K562 (cell line): ENCODE measurements around the gene ADPRM. TPM values are rescaled to one million over a fixed set of nuclear protein-coding genes. Genes with fewer than 3 reads are reported as not detected.

Experiments
- ATAC-seq: fragments of 200-7000 bp; cut with Tn5 transposase; 3 replicates; pipeline ENCODE4 v1.9.1; 2020; ENCODE audit warnings: moderate library complexity
- BruUV-seq: library from RNA; stranded (reverse); fragments of 400-500 nt; replicated peaks from 2 replicates; lab custom pipeline; 2021; lab: Mats Ljungman, UMichigan
- CTCF ChIA-PET: fragments of 300-600 bp; formaldehyde crosslinking; extraction: SDS; loops from one replicate; lab custom pipeline; 2021; ENCODE audit warnings: low intra/inter-chr PET ratio; lab: Yijun Ruan, JAX
- POLR2A ChIA-PET: fragments of 300-600, 350-650 bp; sonication (Branson Sonifier 250); formaldehyde crosslinking; extraction: SDS; loops from one replicate; lab custom pipeline; 2021; ENCODE audit warnings: antibody characterized with exemption, inconsistent platforms; lab: Yijun Ruan, JAX
- DNase-seq, 4 experiments: peaks; one replicate each; pipeline versions ENCODE4 v3.0.0 to v3.0.0-alpha.2; 2011 to 2018; ENCODE audit warnings: low spot score in 3 of 4, mixed read lengths in 3 of 4; ENCODE audit errors: extremely low read depth in 1 of 4
- FAIRE-seq: peaks from 2 replicates; lab custom pipeline; 2011; peaks lifted over from hg19 to GRCh38; lab: Jason Lieb, UNC
- H2AFZ ChIP-seq: 2 replicates; pipeline ENCODE4 v1.6.0; 2011; ENCODE audit warnings: low read depth, low read length, control low read depth, inconsistent platforms
- H3K27ac ChIP-seq: fragments of 200-600 bp; 3 replicates; pipeline ENCODE4 v1.8.0; 2011; ENCODE audit warnings: low read depth, mild to moderate bottlenecking, control low read depth, inconsistent platforms, low read length, moderate library complexity, mixed read lengths; ENCODE audit errors: extremely low read depth
- H3K27me3 ChIP-seq, 2 experiments: fragments of 300-600 bp in 1 of 2; 2 replicates in 1 of 2; 3 replicates in 1 of 2; pipeline versions ENCODE4 v1.6.0 to v1.8.0; 2011; ENCODE audit warnings: inconsistent platforms in 2 of 2, low read length in 2 of 2, mild to moderate bottlenecking in 1 of 2, mixed read lengths in 1 of 2, moderate library complexity in 1 of 2; ENCODE audit not compliant: control insufficient read depth in 2 of 2, insufficient read depth in 2 of 2
- H3K36me3 ChIP-seq: fragments of 300-600 bp; 3 replicates; pipeline ENCODE4 v1.8.0; 2011; ENCODE audit warnings: mild to moderate bottlenecking, low read length, inconsistent platforms; ENCODE audit not compliant: control insufficient read depth, insufficient read depth
- H3K4me1 ChIP-seq, 2 experiments: fragments of 200-600 bp in 1 of 2; replicated peaks in 1 of 2; 2 replicates in 1 of 2; 3 replicates in 1 of 2; pipeline versions ENCODE4 v1.5.1 to v1.8.0; 2011; ENCODE audit warnings: inconsistent platforms in 2 of 2, low read length in 2 of 2, mild to moderate bottlenecking in 1 of 2, mixed read lengths in 1 of 2, moderate library complexity in 1 of 2; ENCODE audit not compliant: control insufficient read depth in 2 of 2, insufficient read depth in 2 of 2
- H3K4me2 ChIP-seq: 2 replicates; pipeline ENCODE4 v1.6.1; 2011; ENCODE audit warnings: low read length, control low read depth, inconsistent platforms, mixed read lengths; ENCODE audit not compliant: insufficient read depth
- H3K4me3 ChIP-seq: fragments of 200-600 bp; sonication (generic), shearing (Covaris generic); 2 replicates; pipeline ENCODE4 v1.5.1; 2016; ENCODE audit warnings: control low read depth, inconsistent platforms
- H3K79me2 ChIP-seq: fragments of 200-600 bp; 3 replicates; pipeline ENCODE4 v1.8.0; 2011; ENCODE audit warnings: low read length, inconsistent platforms; ENCODE audit not compliant: control insufficient read depth, insufficient read depth
- H3K9ac ChIP-seq, 2 experiments: 2 replicates each; pipeline versions ENCODE4 v1.6.0 to v1.6.1; 2011; ENCODE audit warnings: low read depth in 2 of 2, low read length in 2 of 2, control low read depth in 1 of 2, inconsistent platforms in 1 of 2, mild to moderate bottlenecking in 1 of 2, mixed read lengths in 1 of 2; ENCODE audit not compliant: insufficient read depth in 1 of 2
- H3K9me1 ChIP-seq: one replicate; pipeline ENCODE4 v1.6.0; 2011; ENCODE audit warnings: inconsistent platforms, mild to moderate bottlenecking, low read length, moderate library complexity; ENCODE audit not compliant: control insufficient read depth, insufficient read depth
- H3K9me3 ChIP-seq: replicated peaks from 2 replicates; pipeline ENCODE4 v1.5.1; 2011; ENCODE audit warnings: low read depth, low read length, inconsistent platforms; ENCODE audit not compliant: control insufficient read depth, insufficient read depth
- H4K20me1 ChIP-seq: replicated peaks from 2 replicates; pipeline ENCODE4 v1.6.1; 2011; ENCODE audit warnings: low read length, inconsistent platforms, mixed read lengths; ENCODE audit not compliant: control insufficient read depth, insufficient read depth
- ARNT ChIP-seq, 2 experiments: fragments of 450-650 bp; IDR thresholded peaks; 2 replicates each; pipeline ENCODE4 v1.6.1; 2016; ENCODE audit warnings: mild to moderate bottlenecking in 1 of 2
- ASH1L ChIP-seq: fragments of 450-650 bp; IDR thresholded peaks from 2 replicates; pipeline ENCODE4 v1.6.1; 2018; ENCODE audit warnings: borderline replicate concordance, mild to moderate bottlenecking, low read depth; ENCODE audit not compliant: partially characterized antibody
- ATF1 ChIP-seq, 2 experiments: fragments of 450-650 bp in 1 of 2; IDR thresholded peaks; 2 replicates each; pipeline ENCODE4 v1.6.1; 2016; ENCODE audit warnings: missing compliant biosample characterization in 1 of 2, missing genetic modification characterization in 1 of 2
- BRF2 ChIP-seq: IDR thresholded peaks from 3 replicates; pipeline ENCODE4 v1.6.1; 2011; ENCODE audit warnings: borderline replicate concordance, mild to moderate bottlenecking; ENCODE audit not compliant: insufficient read length, insufficient read depth
- CBFA2T3 ChIP-seq: fragments of 450-650 bp; IDR thresholded peaks from 2 replicates; pipeline ENCODE4 v1.6.1; 2017
- CBX1 ChIP-seq: sonication (generic); IDR thresholded peaks from 2 replicates; pipeline ENCODE4 v1.6.1; 2016; ENCODE audit warnings: antibody characterized with exemption, low read depth, mild to moderate bottlenecking
- CHCHD3 ChIP-seq: fragments of 250-450 bp; sonication (Bioruptor Pico); IDR thresholded peaks from 2 replicates; pipeline ENCODE4 v2.1.2; 2022; ENCODE audit warnings: mild to moderate bottlenecking
- E2F3 ChIP-seq: fragments of 250-450 bp; sonication (Bioruptor Pico); IDR thresholded peaks from 2 replicates; pipeline ENCODE4 v1.4.0; 2020; ENCODE audit warnings: mild to moderate bottlenecking
- E4F1 ChIP-seq: fragments of 250-450 bp; sonication (Bioruptor Pico); IDR thresholded peaks from 2 replicates; pipeline ENCODE4 v1.5.0; 2021; ENCODE audit warnings: mild to moderate bottlenecking, borderline replicate concordance
- ELF2 ChIP-seq: fragments of 250-450 bp; sonication (Bioruptor Pico); IDR thresholded peaks from 2 replicates; pipeline ENCODE4 v1.5.0; 2021; ENCODE audit warnings: mild to moderate bottlenecking
- MED1 ChIP-seq: sonication (generic); formaldehyde crosslinking; IDR thresholded peaks from 2 replicates; pipeline ENCODE4 v1.8.1; 2023; ENCODE audit warnings: missing genetic modification reagents, borderline replicate concordance
- SMAD3 ChIP-seq: fragments of 450-650 bp; formaldehyde crosslinking; conservative IDR thresholded peaks from 2 replicates; pipeline ENCODE4 v1.4.0; 2020; ENCODE audit warnings: mild to moderate bottlenecking
- SRSF9 ChIP-seq: fragments of 200-400 bp; formaldehyde crosslinking; IDR thresholded peaks from 2 replicates; pipeline ENCODE4 v1.6.1; 2017; ENCODE audit warnings: low read depth, low read length, borderline replicate concordance
- TCF3 ChIP-seq: sonication (generic); formaldehyde crosslinking; IDR thresholded peaks from 2 replicates; pipeline ENCODE4 v1.4.0; 2020; ENCODE audit warnings: mild to moderate bottlenecking, missing genetic modification reagents
- TEAD4 ChIP-seq, 2 experiments: sonication (generic) in 1 of 2; formaldehyde crosslinking in 1 of 2; IDR thresholded peaks; 2 replicates each; pipeline versions ENCODE4 v1.6.1 to v1.8.0; 2012 to 2022; ENCODE audit warnings: borderline replicate concordance in 1 of 2, inconsistent platforms in 1 of 2, low read length in 1 of 2, mild to moderate bottlenecking in 1 of 2, missing genetic modification reagents in 1 of 2
- TRIM24 ChIP-seq, 2 experiments: fragments of 450-650 bp; IDR thresholded peaks; 2 replicates each; pipeline ENCODE4 v1.6.1; 2016
- ZBTB17 ChIP-seq: fragments of 450-650 bp; formaldehyde crosslinking; IDR thresholded peaks from 2 replicates; pipeline ENCODE4 v1.4.0; 2020; ENCODE audit warnings: mild to moderate bottlenecking
- ZC3H11A ChIP-seq: IDR thresholded peaks from 2 replicates; pipeline ENCODE4 v1.6.1; 2012; ENCODE audit warnings: low read depth, low read length, improper control_type of control experiment
- ZNF431 ChIP-seq: sonication (generic); formaldehyde crosslinking; IDR thresholded peaks from 2 replicates; pipeline ENCODE4 v1.8.0; 2022; ENCODE audit warnings: mild to moderate bottlenecking, missing genetic modification reagents
- WGBS: fragments of 100-300 bp; shearing (Covaris generic); methylation state at CpG from one replicate; pipeline ENCODE4 v1.1.6; 2016; ENCODE audit warnings: low coverage, mixed read lengths; ENCODE audit not compliant: insufficient coverage; ENCODE audit errors: missing lambda C conversion rate; 5-methylcytosine and 5-hydroxymethylcytosine counted together
- in situ Hi-C: fragments of 300-500 bp; cut with MboI; formaldehyde crosslinking; loops from 4 replicates; pipeline ENCODE4 v1.15.0; 2018; ENCODE audit warnings: inconsistent platforms, mixed read lengths
- intact Hi-C: fragments of 100-400 bp; cut with micrococcal nuclease; formaldehyde crosslinking; loops from 2 replicates; pipeline ENCODE4 v1.14.2; 2022
- polyA plus RNA-seq, 8 experiments: library from polyadenylated mRNA; depleted of rRNA in 4 of 8; stranded (reverse) in 5 of 8; unstranded in 3 of 8; fragments of >200 nt; fragmentation: Nextera tagmentation in 2 of 8; fragmentation: Illumina TruSeq in 1 of 8; extraction: Ambion mirVana in 2 of 8; extraction: Trizol in 1 of 8; gene quantifications; 2 replicates each; pipeline versions ENCODE4 v1.2.1 to v1.2.3, GENCODE V29; 2011 to 2014; ENCODE audit warnings: inconsistent platforms in 1 of 8, missing spikeins in 1 of 8
- total RNA-seq, 7 experiments: library from RNA; depleted of rRNA in 6 of 7; stranded (reverse); fragments of >200 nt in 6 of 7; fragmentation: Illumina TruSeq in 2 of 7; extraction: Trizol in 2 of 7; gene quantifications; 2 replicates each; pipeline versions ENCODE4 v1.2.1 to v1.2.3, GENCODE V29; 2011 to 2021; ENCODE audit warnings: low replicate concordance in 1 of 7
- TF ChIP-seq, protein P1 (sequence below): sonication (generic); formaldehyde crosslinking; IDR thresholded peaks from 2 replicates; pipeline ENCODE4 v1.8.0; 2023; ENCODE audit warnings: mild to moderate bottlenecking, missing genetic modification reagents

The ADPRM gene
- total and polyA plus RNA-seq, 9 of the 15 experiments (the other 6 are each of a cell fraction or from before 2014, with no cell fraction given): 4.7 to 17.6 (median 6.2) TPM

DNA sequence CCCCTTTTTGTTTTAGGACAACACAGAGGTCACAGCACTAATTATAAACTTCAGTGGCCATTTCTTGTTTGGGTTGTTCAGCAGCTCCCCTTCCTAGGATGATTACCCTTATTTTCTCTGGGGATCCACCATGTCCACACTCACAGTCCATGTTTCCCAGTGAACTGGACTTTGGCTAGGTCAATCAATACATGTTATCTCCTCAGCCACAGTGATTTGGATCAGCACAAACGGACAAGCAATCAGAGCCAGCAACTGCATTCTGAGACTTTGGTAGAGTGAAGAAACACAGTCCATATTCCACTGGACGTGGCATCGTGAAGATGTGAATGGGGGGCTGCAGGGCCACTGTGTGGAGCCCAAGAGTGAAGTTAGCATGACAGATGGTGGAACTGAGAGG is 27.9 kb downstream of the ADPRM start:
- H4K20me1 ChIP-seq: no peaks in the 10 kb centered on the region
- no peaks in the 10 kb centered on the region for H3K9me3 ChIP-seq
- ChIA-PET CTCF (no interaction called here), POLR2A (no interaction called here)
- ATAC-seq (no peak), FAIRE-seq (no peak), DNase-seq (no peak)
- no peak overlapping the region for H3K4me3 ChIP-seq
- no peak overlapping the region for H3K27ac ChIP-seq
- no peaks in the 10 kb centered on the region for H3K36me3 ChIP-seq
- H3K79me2 ChIP-seq: no peaks in the 10 kb centered on the region
- 0% methylated on average over 3 of the region's 3 CpGs for WGBS
- in situ Hi-C loops (no loop called here), intact Hi-C loops (no loop called here)
- H3K4me2 ChIP-seq: no peak overlapping the region
- H3K27me3 ChIP-seq: no peaks in the 10 kb centered on the region
- 0 out of 5 replicates have a peak, but pooled peaks cover 0 to 3% of the 10 kb centered on the region in 2 experiments for H3K4me1 ChIP-seq
- no peaks in the 10 kb centered on the region for H3K9me1 ChIP-seq
- no peak overlapping the region for H2AFZ ChIP-seq
- BruUV-seq: no TSS peak
- TF ChIP-seq ZNF431 (CRISPR knock-in tag): no peak
- no peak for TF ChIP-seq SMAD3 (CRISPR knock-in tag)
- no peak for TF ChIP-seq ASH1L
- no peak for TF ChIP-seq ARNT (IDR thresholded peaks at IDR 0.05)
- no peak for TF ChIP-seq CBX1
- TF ChIP-seq ATF1 (CRISPR knock-in tag; IDR thresholded peaks at IDR 0.05): no peak
- no peak for TF ChIP-seq ATF1 (tag; IDR thresholded peaks at IDR 0.05)
- TF ChIP-seq, protein P1, sequence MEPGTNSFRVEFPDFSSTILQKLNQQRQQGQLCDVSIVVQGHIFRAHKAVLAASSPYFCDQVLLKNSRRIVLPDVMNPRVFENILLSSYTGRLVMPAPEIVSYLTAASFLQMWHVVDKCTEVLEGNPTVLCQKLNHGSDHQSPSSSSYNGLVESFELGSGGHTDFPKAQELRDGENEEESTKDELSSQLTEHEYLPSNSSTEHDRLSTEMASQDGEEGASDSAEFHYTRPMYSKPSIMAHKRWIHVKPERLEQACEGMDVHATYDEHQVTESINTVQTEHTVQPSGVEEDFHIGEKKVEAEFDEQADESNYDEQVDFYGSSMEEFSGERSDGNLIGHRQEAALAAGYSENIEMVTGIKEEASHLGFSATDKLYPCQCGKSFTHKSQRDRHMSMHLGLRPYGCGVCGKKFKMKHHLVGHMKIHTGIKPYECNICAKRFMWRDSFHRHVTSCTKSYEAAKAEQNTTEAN (CRISPR knock-in tag): no peak
- no peak for TF ChIP-seq ELF2 (CRISPR knock-in tag)
- TF ChIP-seq TEAD4 (IDR thresholded peaks at IDR 0.05; ENCODE audit: low read length): no peak
- TF ChIP-seq TEAD4 (CRISPR knock-in tag; IDR thresholded peaks at IDR 0.05; ENCODE audit: borderline replicate concordance): no peak
- TF ChIP-seq TCF3 (CRISPR knock-in tag): no peak
- no peak for TF ChIP-seq CHCHD3 (CRISPR knock-in tag)
- no peak for TF ChIP-seq BRF2
- no peak for TF ChIP-seq TRIM24 (IDR thresholded peaks at IDR 0.05)
- TF ChIP-seq ZC3H11A: no peak
- no peak for TF ChIP-seq MED1 (CRISPR knock-in tag)
- no peak for TF ChIP-seq E2F3
- TF ChIP-seq ZBTB17 (CRISPR knock-in tag): no peak
- TF ChIP-seq SRSF9: no peak
- TF ChIP-seq CBFA2T3: no peak
- no peak for TF ChIP-seq E4F1 (CRISPR knock-in tag)
- H3K9ac ChIP-seq: no peak overlapping the region
